ENCODE data around the gene ARID1A.

Gene ARID1A

GRCh38 chr1:26831059-26831458, 135.2 kb downstream of the ARID1A start:
- DNase-seq: no peak

Data from NCI-H187 treated with DMSO at 0.1 percent for 48 hours (cell line).